Activated T-helper 2 cell treated with anti-CD3 and anti-CD28 coated beads, Interferon-gamma antibody, Interleukin-2, Interleukin-4, amounts not matched to agents 10 μg/mL and 5 μg/mL and 100 μg/mL, durations not matched to agents 14 hours and 24 hours and 36 hours (primary cell): Measurements from ENCODE around the gene RPAP3. TPM values are rescaled to one million over a fixed set of nuclear protein-coding genes. Genes with fewer than 3 reads are reported as not detected.

ENCODE experiments used
- DNase-seq: peaks from one replicate; pipeline ENCODE4 v3.0.0; 2021; ENCODE audit warnings: low spot score
- H3K27ac Mint-ChIP-seq: one replicate; pipeline ENCODE4 v1.8.0; 2021; ENCODE audit warnings: mixed read lengths
- H3K27me3 Mint-ChIP-seq: one replicate; pipeline ENCODE4 v1.8.0; 2021; ENCODE audit warnings: low read depth, mixed read lengths
- H3K36me3 Mint-ChIP-seq: one replicate; pipeline ENCODE4 v1.8.0; 2021; ENCODE audit warnings: low read depth, mixed read lengths
- H3K4me1 Mint-ChIP-seq: one replicate; pipeline ENCODE4 v1.8.0; 2021; ENCODE audit warnings: low read depth, mixed read lengths
- H3K4me3 Mint-ChIP-seq: one replicate; pipeline ENCODE4 v1.8.0; 2021; ENCODE audit warnings: low read depth, mild to moderate bottlenecking, moderate library complexity, mixed read lengths
- H3K9me3 Mint-ChIP-seq: one replicate; pipeline ENCODE4 v1.8.0; 2021; ENCODE audit warnings: mixed read lengths
- intact Hi-C: fragments of 100-400 bp; cut with micrococcal nuclease; formaldehyde crosslinking; loops from one replicate; pipeline ENCODE4 v1.15.1; 2023
- total RNA-seq: library from RNA; stranded (reverse); gene quantifications from 2 replicates; pipeline ENCODE4 v1.2.3, GENCODE V29; 2022

RPAP3 gene
- total RNA-seq, 1 donor from 2014 or later: 58.7 TPM

DNA sequence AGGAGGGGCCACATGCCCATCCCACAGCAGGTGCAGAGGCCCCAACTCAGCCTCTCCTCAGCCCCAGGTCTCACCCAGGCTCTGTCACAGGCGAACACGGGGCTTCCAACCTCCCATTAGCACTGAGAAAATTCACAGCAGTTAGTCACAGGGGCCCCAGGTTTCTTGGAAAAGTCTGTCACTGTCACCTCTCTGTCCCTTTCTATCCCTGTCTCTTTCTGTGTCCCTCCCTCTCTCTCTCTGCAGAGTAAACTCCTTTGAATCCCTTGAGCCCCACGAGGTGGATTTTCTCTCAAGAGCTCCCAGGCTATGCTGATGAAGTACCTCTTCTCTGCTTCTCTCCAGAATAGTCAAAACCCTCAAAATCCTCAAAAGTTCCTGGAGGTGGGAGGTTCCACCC, 33.5 kb upstream of the RPAP3 start:
- H3K4me1 Mint-ChIP-seq: peaks cover 6% of the 10 kb centered on the region
- no peaks in the 10 kb centered on the region for H3K9me3 Mint-ChIP-seq
- DNase-seq: no peak
- H3K27me3 Mint-ChIP-seq: peaks cover 8% of the 10 kb centered on the region
- intact Hi-C loops: no loop called here
- H3K36me3 Mint-ChIP-seq: no peaks in the 10 kb centered on the region
- no peak overlapping the region for H3K4me3 Mint-ChIP-seq
- no peak overlapping the region for H3K27ac Mint-ChIP-seq

DNA sequence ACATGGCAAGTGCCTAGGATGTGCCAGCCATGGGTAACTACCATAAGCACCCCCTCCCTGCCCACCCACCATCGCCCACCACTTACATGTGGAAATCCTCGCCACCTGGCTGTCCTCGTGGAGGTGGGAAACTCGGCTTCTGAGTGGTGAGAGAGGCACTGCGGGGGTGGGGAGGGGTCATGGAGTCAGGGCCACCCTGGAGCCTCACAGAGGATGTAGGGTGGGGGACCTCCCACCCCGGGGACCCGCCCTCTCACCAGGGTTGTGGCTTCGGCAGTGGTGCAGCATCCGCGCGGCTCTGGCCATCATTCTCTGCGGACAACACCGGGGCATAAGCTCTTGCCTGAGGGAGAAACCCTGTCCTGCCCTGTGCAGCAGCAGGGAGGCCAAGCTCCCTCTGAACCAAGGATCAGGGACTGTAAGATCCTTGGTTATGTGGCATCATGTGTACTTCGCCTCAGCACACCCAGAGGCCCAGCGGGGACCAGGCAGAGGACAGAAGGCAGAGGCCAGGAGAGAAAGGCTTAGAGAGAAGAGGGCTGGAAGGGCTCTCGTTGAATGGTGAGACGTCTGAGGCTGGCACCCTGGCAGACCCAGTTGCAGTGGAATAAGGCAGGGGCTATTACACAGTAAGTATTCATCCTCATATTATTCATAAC, 32.2 kb upstream of the RPAP3 start:
- H3K9me3 Mint-ChIP-seq: no peaks in the 10 kb centered on the region
- intact Hi-C loops: no loop called here
- H3K27ac Mint-ChIP-seq: no peak overlapping the region
- no peak overlapping the region for H3K4me3 Mint-ChIP-seq
- peaks cover 2% of the 10 kb centered on the region for H3K27me3 Mint-ChIP-seq
- DNase-seq: no peak
- no peaks in the 10 kb centered on the region for H3K36me3 Mint-ChIP-seq
- peaks cover 6% of the 10 kb centered on the region for H3K4me1 Mint-ChIP-seq

DNA sequence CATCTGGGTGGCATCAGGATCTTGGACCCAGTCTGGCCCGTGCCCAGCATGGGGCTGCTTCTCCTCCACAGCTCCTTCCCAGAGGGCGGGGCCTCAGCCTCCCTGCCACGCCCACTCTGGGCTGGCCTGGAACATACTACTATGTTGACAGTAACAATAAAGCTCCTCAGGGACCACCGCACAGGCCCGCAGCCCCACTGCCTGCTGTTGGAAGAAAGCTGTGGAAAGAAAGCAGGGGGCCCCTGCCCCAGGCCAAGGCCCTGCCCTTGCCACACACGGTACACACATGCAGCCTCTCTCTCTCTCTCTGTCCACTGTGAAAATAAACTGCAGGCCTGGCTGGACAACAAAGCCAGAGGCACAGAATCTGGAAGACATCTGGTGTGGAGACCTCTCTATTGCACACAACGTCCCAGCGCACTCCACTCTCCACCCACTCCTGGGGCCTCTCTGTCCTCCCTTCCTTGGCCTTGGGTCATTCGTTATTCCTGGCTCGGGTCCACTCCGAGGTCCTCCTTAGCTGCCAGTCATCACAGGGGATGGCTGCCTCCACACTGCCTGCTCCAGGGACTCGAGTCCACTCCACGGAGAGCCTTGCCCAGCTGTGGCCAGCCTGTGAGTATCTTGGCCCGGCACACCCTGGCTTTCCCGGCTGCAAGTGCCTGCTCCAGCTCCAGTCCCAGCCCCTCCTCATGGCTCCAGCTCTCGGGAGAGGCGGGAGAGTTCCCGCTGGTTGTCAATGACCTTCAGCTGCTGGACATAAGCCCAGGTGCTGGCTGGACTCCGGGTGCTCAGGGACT, 31.2 kb upstream of the RPAP3 start:
- no peak overlapping the region for H3K27ac Mint-ChIP-seq
- H3K4me1 Mint-ChIP-seq: peaks cover 3% of the 10 kb centered on the region
- H3K27me3 Mint-ChIP-seq: no peaks in the 10 kb centered on the region
- DNase-seq: no peak
- no peak overlapping the region for H3K4me3 Mint-ChIP-seq
- no peaks in the 10 kb centered on the region for H3K9me3 Mint-ChIP-seq
- intact Hi-C loops: no loop called here
- H3K36me3 Mint-ChIP-seq: no peaks in the 10 kb centered on the region

DNA sequence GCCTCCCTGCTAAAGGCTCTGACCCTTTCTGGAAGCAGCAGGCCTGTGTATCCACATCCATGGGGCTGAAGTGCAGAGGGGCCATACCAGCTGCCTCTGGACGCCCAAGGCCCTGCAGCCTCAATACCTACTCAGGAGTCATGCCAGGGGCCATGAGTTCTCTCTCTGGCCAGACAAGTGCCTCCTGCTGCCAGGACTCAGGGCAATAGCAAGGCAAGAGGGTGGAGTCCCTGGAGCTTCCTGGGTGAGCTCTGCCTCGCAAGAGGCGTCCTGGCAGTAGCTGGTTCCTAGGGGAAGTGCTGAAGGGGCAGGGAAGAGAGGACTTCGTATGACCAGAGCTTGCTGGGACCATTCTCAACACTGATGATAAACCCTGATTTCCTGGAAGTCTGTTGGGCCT, 30.4 kb upstream of the RPAP3 start:
- no peaks in the 10 kb centered on the region for H3K9me3 Mint-ChIP-seq
- DNase-seq: no peak
- no peaks in the 10 kb centered on the region for H3K27me3 Mint-ChIP-seq
- H3K4me1 Mint-ChIP-seq: peaks cover 1% of the 10 kb centered on the region
- no peak overlapping the region for H3K4me3 Mint-ChIP-seq
- H3K36me3 Mint-ChIP-seq: no peaks in the 10 kb centered on the region
- intact Hi-C loops: no loop called here
- no peak overlapping the region for H3K27ac Mint-ChIP-seq

DNA sequence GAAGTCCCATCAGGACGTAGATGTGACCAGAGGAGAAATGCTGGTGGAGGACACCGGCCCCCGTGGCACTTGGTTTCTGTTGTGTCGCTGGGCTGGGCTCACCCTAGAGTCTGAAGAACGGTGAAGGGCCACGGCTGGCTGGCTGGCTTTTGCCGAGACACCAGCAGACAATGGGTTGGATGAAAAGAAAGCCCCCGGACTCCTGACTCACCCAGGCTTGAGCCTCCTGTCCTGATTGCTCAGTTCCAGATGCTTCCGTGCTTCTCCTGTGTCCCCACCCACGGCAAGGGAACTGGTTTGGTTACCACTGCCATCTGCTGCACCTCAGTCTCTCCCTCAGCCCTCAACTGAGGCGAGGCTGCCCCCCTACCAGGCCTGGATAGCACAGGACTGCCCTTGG, 29.8 kb upstream of the RPAP3 start:
- intact Hi-C loops: no loop called here
- H3K9me3 Mint-ChIP-seq: no peaks in the 10 kb centered on the region

DNA sequence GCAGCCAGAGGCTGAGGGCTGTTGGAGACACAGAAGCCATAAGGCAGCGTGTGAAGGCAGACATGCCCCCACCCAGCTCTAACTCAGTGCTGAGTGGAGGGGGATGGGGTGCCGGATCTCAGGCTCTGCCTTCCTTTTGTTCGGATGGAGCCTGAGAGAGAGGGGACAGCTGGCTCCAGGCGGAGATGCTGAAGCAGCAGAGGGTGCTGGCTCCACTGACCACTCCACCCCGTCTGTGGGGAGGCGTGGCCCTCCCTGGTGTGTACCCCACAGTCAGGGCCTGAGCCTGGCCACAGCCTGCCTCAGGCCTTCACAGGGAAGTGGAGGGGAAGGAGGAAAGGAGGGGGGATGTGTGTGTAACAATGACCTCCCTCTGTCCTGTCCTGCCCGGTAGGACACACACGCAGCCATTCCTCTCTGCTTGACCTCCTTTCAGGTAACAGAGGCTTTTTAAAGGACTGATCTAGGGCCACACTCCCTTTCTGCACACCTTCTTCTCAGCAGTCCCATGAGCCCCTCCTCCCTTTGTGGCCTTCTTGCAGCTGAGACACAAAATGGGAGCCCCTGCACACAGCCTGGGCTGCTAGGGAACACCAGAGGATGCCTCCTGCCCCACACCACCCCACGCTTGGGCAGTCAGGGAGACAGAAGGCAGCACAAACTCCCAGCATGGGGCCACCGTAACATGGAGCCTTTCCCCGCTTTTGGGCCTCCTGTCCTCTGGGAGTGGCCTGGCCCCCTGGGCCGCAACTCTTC, 29.1 kb upstream of the RPAP3 start:
- H3K36me3 Mint-ChIP-seq: no peaks in the 10 kb centered on the region
- H3K4me3 Mint-ChIP-seq: no peak overlapping the region
- intact Hi-C loops: no loop called here
- H3K27ac Mint-ChIP-seq: no peak overlapping the region
- no peaks in the 10 kb centered on the region for H3K27me3 Mint-ChIP-seq
- DNase-seq: no peak
- no peaks in the 10 kb centered on the region for H3K9me3 Mint-ChIP-seq
- no peaks in the 10 kb centered on the region for H3K4me1 Mint-ChIP-seq

More for the DNA sequence above, 29.8 kb upstream of the RPAP3 start:
- H3K4me3 Mint-ChIP-seq: no peak overlapping the region
- no peaks in the 10 kb centered on the region for H3K36me3 Mint-ChIP-seq
- no peaks in the 10 kb centered on the region for H3K27me3 Mint-ChIP-seq
- DNase-seq: no peak
- H3K27ac Mint-ChIP-seq: no peak overlapping the region
- no peaks in the 10 kb centered on the region for H3K4me1 Mint-ChIP-seq

DNA sequence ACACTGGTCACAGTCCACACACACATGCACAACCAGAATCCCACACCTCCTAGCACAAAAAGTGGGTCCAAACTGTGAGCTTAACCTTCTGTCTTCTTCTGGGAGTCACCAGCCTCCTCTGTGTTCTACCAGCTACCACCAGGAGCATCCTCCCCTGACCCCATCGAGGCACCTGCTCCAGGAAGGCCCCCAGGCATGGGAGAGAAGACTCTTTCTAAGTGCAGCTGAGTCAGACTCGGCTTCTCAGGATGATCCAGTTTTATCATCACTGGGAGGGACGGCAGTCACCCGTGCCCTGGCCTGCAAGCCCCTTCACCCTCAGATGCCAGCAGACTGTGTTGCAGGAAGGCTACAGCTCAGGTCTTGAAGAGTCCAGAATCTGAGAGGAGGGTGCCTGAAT, 27.3 kb upstream of the RPAP3 start:
- no peaks in the 10 kb centered on the region for H3K36me3 Mint-ChIP-seq
- no peaks in the 10 kb centered on the region for H3K27me3 Mint-ChIP-seq
- no peaks in the 10 kb centered on the region for H3K4me1 Mint-ChIP-seq
- no peak for DNase-seq
- intact Hi-C loops: no loop called here
- H3K9me3 Mint-ChIP-seq: no peaks in the 10 kb centered on the region
- no peak overlapping the region for H3K27ac Mint-ChIP-seq
- no peak overlapping the region for H3K4me3 Mint-ChIP-seq

DNA sequence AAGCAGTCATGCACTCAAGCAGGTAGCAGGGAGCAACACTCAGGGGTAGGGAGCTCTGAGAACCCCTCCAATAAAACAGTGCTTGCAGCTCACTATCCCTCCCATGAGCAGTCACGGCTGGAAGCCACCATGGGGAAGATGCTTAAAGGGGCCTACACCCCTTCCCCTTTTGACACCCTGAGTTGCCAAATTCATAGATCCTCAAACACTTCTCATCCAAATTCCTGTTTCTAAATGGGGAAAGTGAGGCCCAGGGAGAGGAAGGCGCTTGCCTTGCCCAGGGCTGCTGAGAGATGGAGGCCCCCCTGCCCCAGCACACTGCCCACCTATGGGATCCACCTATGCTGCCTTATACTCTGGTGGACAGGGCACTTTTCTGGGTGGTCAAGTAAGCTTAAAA, 26.7 kb upstream of the RPAP3 start:
- H3K4me3 Mint-ChIP-seq: no peak overlapping the region

DNA sequence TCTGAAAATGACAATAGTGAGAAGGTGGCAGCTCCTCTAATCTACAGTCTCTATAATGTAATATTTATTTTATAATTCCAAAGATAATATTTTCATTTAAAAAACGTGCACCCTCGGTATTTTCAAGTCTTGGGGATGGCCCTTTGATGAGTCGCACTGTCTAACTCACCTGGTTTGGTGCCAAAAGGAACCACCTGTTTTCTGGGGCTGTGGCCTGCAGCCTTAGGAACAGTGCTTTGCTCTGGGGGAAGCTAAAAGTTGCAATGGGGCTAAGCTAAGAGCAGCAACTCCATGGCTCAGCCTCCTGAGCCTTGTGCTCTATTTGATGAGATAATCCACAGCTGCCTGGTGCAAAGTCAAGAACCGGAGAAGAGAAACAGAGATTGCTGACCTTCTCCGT, 25.9 kb upstream of the RPAP3 start:
- intact Hi-C loops: no loop called here

More for the DNA sequence above, 26.7 kb upstream of the RPAP3 start:
- DNase-seq: no peak
- Mint-ChIP-seq H3K9me3 (no peaks in the 10 kb centered on the region), H3K36me3 (no peaks in the 10 kb centered on the region), H3K27me3 (no peaks in the 10 kb centered on the region), H3K27ac (no peak overlapping the region), H3K4me1 (no peaks in the 10 kb centered on the region)
- intact Hi-C loops: no loop called here

DNA sequence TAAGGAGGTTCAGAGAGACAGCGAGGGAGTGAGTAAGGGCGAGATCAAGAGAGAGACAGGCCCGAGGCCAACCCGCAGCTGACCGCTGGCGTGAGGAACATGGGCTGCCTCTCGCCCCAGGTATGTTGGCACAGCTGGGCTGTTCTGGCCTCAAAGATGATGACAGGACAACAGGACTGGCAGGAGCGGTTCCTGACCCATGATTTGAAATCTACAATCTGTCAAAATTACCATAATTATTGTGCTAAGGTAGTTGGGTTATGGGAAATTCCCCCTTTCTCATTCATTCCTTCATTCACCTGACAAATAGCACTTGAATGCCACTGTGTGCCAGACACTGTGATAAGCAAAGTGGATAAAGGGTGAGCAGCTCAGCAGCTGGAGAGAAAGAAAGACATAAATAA, 24.5 kb upstream of the RPAP3 start:
- no peak for DNase-seq
- H3K4me1 Mint-ChIP-seq: no peaks in the 10 kb centered on the region
- H3K4me3 Mint-ChIP-seq: no peak overlapping the region
- no peaks in the 10 kb centered on the region for H3K27me3 Mint-ChIP-seq
- no peak overlapping the region for H3K27ac Mint-ChIP-seq
- no peaks in the 10 kb centered on the region for H3K36me3 Mint-ChIP-seq
- no peaks in the 10 kb centered on the region for H3K9me3 Mint-ChIP-seq
- intact Hi-C loops: no loop called here

More for the DNA sequence above, 25.9 kb upstream of the RPAP3 start:
- Mint-ChIP-seq H3K27ac (no peak overlapping the region), H3K27me3 (no peaks in the 10 kb centered on the region), H3K4me3 (no peak overlapping the region), H3K4me1 (no peaks in the 10 kb centered on the region), H3K9me3 (no peaks in the 10 kb centered on the region), H3K36me3 (no peaks in the 10 kb centered on the region)
- DNase-seq: no peak

DNA sequence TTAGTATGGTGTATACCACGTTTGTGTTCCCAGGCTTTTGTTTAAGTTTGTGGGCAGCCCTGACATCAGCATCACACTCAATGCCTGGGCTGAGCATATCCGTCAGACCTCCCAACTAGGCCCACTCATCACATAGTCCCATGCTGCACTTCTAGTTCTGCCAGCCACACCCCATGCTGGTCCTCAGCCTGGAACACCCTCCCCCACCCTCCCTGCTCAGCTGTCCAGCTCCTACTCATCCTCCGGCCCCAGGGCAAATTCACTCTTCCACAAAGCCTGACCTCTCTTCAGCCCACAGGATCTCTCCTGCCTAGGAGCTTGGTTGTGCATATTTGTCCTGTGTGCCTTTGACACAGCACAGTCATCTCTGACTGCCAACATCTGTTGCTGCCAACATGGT, 23.4 kb upstream of the RPAP3 start:
- Mint-ChIP-seq H3K27me3 (no peaks in the 10 kb centered on the region), H3K4me3 (no peak overlapping the region), H3K9me3 (no peaks in the 10 kb centered on the region), H3K27ac (no peak overlapping the region), H3K36me3 (no peaks in the 10 kb centered on the region), H3K4me1 (no peaks in the 10 kb centered on the region)
- intact Hi-C loops: no loop called here
- DNase-seq: no peak

DNA sequence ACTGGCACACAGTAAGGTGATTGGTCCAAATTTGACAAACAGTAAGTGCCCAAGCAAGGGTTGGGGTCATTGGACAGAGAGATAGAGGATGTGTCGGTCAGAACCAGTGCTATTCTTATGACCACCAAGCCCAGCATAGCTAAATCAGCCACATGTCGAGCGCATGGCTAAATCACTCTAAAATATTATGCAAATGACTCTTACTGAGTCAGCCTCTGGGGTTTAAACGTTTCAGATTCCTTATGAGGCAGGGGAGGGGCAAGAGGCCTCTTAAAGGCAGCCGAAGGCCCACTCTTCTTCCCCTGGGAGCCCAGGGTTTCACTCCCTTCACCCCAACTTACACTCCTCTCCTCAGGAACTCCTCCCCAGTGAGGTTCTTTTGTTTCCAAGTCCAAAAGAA, 20.1 kb upstream of the RPAP3 start:
- Mint-ChIP-seq H3K9me3 (no peaks in the 10 kb centered on the region), H3K4me3 (no peak overlapping the region), H3K27ac (no peak overlapping the region), H3K4me1 (peaks cover 21% of the 10 kb centered on the region), H3K27me3 (no peaks in the 10 kb centered on the region), H3K36me3 (no peaks in the 10 kb centered on the region)
- no peak for DNase-seq
- intact Hi-C loops: no loop called here
